Loucy (cell line): Measurements from ENCODE around the gene CCNG2.

Source experiments
- EZH2phosphoT487 ChIP-seq: fragments of 200-600 bp; IDR thresholded peaks from 2 replicates; pipeline ENCODE4 v1.6.1; 2018; ENCODE audit warnings: antibody characterized with exemption, mild to moderate bottlenecking, moderate library complexity, borderline replicate concordance
- TF ChIP-seq, protein P1 (sequence below): fragments of 200-600 bp; sonication (generic); conservative IDR thresholded peaks from 2 replicates; pipeline ENCODE4 v1.5.1; 2014; ENCODE audit warnings: mild to moderate bottlenecking, antibody characterized with exemption, low read length

DNA sequence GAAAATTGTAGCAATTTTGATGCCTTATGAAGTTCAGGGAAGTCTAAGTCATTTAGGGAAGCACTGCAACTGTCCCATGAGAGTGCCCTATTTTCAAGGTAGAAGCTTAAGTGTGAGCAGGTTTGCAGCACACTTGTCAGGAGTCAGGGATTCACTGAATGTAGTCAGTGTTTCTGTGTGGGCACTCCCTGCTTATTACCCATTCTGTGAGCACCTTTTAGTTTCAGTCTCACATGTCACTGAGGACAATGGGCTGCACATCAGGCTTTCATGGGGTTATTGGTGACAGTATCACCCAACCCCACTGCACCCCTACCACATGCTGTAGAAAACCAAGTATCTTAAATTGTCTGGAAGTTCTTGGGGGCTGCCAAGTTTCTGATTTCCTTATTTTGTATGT, 2.9 kb upstream of the CCNG2 start:
- TF ChIP-seq, protein P1, sequence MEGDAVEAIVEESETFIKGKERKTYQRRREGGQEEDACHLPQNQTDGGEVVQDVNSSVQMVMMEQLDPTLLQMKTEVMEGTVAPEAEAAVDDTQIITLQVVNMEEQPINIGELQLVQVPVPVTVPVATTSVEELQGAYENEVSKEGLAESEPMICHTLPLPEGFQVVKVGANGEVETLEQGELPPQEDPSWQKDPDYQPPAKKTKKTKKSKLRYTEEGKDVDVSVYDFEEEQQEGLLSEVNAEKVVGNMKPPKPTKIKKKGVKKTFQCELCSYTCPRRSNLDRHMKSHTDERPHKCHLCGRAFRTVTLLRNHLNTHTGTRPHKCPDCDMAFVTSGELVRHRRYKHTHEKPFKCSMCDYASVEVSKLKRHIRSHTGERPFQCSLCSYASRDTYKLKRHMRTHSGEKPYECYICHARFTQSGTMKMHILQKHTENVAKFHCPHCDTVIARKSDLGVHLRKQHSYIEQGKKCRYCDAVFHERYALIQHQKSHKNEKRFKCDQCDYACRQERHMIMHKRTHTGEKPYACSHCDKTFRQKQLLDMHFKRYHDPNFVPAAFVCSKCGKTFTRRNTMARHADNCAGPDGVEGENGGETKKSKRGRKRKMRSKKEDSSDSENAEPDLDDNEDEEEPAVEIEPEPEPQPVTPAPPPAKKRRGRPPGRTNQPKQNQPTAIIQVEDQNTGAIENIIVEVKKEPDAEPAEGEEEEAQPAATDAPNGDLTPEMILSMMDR: no peak
- no peak for TF ChIP-seq EZH2phosphoT487
